Measurements from ENCODE around the gene DLGAP1.

Gene DLGAP1

DNA sequence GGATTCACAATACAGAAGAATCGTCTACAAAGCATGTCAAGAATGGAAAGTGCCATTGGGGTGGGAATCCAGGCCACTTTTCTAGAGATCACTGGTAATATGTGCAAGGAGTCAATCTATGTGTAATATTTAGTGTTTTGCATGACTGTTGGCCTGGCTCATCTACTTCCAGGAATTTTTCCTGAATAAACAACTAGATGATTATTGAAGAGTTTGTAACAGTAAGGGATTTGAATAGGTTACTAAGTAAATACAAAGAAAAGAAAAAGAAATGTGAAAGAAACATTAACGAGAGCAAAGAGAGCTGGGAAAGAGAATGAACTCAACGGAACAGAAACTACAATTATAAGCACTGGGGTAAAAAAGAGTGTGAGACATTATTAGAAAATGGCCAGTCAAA, 599.1 kb downstream of the DLGAP1 start (continued):
- TF ChIP-seq, protein P1, sequence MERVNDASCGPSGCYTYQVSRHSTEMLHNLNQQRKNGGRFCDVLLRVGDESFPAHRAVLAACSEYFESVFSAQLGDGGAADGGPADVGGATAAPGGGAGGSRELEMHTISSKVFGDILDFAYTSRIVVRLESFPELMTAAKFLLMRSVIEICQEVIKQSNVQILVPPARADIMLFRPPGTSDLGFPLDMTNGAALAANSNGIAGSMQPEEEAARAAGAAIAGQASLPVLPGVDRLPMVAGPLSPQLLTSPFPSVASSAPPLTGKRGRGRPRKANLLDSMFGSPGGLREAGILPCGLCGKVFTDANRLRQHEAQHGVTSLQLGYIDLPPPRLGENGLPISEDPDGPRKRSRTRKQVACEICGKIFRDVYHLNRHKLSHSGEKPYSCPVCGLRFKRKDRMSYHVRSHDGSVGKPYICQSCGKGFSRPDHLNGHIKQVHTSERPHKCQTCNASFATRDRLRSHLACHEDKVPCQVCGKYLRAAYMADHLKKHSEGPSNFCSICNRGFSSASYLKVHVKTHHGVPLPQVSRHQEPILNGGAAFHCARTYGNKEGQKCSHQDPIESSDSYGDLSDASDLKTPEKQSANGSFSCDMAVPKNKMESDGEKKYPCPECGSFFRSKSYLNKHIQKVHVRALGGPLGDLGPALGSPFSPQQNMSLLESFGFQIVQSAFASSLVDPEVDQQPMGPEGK (CRISPR knock-in tag; IDR thresholded peaks at IDR 0.05; ENCODE audit: borderline replicate concordance): no peak
- TF ChIP-seq ZFP30 (CRISPR knock-in tag; IDR thresholded peaks at IDR 0.05): no peak
- TF ChIP-seq, protein P2, sequence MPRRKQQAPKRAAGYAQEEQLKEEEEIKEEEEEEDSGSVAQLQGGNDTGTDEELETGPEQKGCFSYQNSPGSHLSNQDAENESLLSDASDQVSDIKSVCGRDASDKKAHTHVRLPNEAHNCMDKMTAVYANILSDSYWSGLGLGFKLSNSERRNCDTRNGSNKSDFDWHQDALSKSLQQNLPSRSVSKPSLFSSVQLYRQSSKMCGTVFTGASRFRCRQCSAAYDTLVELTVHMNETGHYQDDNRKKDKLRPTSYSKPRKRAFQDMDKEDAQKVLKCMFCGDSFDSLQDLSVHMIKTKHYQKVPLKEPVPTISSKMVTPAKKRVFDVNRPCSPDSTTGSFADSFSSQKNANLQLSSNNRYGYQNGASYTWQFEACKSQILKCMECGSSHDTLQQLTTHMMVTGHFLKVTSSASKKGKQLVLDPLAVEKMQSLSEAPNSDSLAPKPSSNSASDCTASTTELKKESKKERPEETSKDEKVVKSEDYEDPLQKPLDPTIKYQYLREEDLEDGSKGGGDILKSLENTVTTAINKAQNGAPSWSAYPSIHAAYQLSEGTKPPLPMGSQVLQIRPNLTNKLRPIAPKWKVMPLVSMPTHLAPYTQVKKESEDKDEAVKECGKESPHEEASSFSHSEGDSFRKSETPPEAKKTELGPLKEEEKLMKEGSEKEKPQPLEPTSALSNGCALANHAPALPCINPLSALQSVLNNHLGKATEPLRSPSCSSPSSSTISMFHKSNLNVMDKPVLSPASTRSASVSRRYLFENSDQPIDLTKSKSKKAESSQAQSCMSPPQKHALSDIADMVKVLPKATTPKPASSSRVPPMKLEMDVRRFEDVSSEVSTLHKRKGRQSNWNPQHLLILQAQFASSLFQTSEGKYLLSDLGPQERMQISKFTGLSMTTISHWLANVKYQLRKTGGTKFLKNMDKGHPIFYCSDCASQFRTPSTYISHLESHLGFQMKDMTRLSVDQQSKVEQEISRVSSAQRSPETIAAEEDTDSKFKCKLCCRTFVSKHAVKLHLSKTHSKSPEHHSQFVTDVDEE (CRISPR knock-in tag; IDR thresholded peaks at IDR 0.05): no peak
- TF ChIP-seq OSR1 (CRISPR knock-in tag; IDR thresholded peaks at IDR 0.05): no peak

DNA sequence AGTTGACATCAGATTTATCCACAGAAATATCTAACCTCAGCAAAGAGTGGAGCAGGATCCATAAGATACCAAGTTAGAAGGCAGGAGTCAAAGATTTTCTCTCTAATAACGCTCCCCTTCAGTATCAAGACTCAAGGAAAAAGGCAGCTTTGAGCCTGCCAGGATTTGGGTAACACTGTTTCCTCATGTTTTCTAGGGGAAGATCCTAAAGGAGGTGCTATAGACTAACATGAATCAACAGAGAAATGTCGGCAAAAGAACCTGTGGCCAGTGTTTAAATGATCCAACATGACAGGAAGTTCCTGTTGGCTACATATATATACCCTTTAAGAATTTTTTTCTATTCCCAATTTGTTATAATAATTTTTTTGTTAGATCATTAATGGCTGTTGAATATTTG, 602.8 kb downstream of the DLGAP1 start:
- no peak for ATAC-seq

DNA sequence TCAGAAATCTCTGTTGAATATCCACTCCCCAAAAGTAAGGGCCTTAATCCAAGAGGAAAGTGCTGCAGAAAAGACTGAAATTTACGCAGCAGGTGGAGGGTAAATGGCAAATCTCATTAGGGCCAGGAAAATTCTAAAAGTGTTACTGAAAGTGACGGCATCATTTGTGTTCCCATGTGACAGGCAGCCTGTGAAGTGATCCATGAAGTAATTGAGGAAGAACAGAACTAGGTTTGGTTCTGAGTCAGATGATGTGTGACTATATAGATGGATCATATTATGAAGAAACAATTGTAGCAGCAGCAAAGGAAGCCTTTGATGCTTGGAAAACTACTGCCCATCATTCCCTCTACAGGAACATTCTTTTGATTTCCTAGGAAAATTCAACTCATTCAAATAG, 603.9 kb downstream of the DLGAP1 start:
- ATAC-seq: no peak
- TF ChIP-seq, protein P3, sequence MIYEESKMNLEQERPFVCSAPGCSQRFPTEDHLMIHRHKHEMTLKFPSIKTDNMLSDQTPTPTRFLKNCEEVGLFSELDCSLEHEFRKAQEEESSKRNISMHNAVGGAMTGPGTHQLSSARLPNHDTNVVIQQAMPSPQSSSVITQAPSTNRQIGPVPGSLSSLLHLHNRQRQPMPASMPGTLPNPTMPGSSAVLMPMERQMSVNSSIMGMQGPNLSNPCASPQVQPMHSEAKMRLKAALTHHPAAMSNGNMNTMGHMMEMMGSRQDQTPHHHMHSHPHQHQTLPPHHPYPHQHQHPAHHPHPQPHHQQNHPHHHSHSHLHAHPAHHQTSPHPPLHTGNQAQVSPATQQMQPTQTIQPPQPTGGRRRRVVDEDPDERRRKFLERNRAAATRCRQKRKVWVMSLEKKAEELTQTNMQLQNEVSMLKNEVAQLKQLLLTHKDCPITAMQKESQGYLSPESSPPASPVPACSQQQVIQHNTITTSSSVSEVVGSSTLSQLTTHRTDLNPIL (CRISPR knock-in tag; IDR thresholded peaks at IDR 0.05; ENCODE audit: low read depth): no peak
- TF ChIP-seq, protein P4, sequence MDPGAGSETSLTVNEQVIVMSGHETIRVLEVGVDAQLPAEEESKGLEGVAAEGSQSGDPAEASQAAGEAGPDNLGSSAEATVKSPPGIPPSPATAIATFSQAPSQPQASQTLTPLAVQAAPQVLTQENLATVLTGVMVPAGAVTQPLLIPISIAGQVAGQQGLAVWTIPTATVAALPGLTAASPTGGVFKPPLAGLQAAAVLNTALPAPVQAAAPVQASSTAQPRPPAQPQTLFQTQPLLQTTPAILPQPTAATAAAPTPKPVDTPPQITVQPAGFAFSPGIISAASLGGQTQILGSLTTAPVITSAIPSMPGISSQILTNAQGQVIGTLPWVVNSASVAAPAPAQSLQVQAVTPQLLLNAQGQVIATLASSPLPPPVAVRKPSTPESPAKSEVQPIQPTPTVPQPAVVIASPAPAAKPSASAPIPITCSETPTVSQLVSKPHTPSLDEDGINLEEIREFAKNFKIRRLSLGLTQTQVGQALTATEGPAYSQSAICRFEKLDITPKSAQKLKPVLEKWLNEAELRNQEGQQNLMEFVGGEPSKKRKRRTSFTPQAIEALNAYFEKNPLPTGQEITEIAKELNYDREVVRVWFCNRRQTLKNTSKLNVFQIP (CRISPR knock-in tag; IDR thresholded peaks at IDR 0.05; ENCODE audit: borderline replicate concordance, low read depth): no peak
- TF ChIP-seq ZFP30 (CRISPR knock-in tag; IDR thresholded peaks at IDR 0.05): no peak
- no peak for TF ChIP-seq TOX (CRISPR knock-in tag; IDR thresholded peaks at IDR 0.05; ENCODE audit: borderline replicate concordance)
- TF ChIP-seq GLIS3 (CRISPR knock-in tag; IDR thresholded peaks at IDR 0.05): no peak
- TF ChIP-seq ZFP3 (CRISPR knock-in tag; IDR thresholded peaks at IDR 0.05): no peak
- no peak for TF ChIP-seq CSDC2 (CRISPR knock-in tag; IDR thresholded peaks at IDR 0.05)

More for the DNA sequence above, 602.8 kb downstream of the DLGAP1 start:
- TF ChIP-seq GLIS3 (CRISPR knock-in tag; IDR thresholded peaks at IDR 0.05): no peak
- TF ChIP-seq, protein P2 (CRISPR knock-in tag; IDR thresholded peaks at IDR 0.05): no peak
- TF ChIP-seq OSR1 (CRISPR knock-in tag; IDR thresholded peaks at IDR 0.05): no peak
- no peak for TF ChIP-seq ZC3H10 (CRISPR knock-in tag; IDR thresholded peaks at IDR 0.05)
- no peak for TF ChIP-seq ZFP3 (CRISPR knock-in tag; IDR thresholded peaks at IDR 0.05)
- no peak for TF ChIP-seq PPARA (CRISPR knock-in tag; IDR thresholded peaks at IDR 0.05; ENCODE audit: borderline replicate concordance)
- no peak for TF ChIP-seq ZNF70 (CRISPR knock-in tag; IDR thresholded peaks at IDR 0.05)
- no peak for TF ChIP-seq RARB (CRISPR knock-in tag; IDR thresholded peaks at IDR 0.05)
- TF ChIP-seq, protein P5, sequence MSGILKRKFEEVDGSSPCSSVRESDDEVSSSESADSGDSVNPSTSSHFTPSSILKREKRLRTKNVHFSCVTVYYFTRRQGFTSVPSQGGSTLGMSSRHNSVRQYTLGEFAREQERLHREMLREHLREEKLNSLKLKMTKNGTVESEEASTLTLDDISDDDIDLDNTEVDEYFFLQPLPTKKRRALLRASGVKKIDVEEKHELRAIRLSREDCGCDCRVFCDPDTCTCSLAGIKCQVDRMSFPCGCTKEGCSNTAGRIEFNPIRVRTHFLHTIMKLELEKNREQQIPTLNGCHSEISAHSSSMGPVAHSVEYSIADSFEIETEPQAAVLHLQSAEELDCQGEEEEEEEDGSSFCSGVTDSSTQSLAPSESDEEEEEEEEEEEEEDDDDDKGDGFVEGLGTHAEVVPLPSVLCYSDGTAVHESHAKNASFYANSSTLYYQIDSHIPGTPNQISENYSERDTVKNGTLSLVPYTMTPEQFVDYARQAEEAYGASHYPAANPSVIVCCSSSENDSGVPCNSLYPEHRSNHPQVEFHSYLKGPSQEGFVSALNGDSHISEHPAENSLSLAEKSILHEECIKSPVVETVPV (CRISPR knock-in tag; IDR thresholded peaks at IDR 0.05): no peak
- TF ChIP-seq CSDC2 (CRISPR knock-in tag; IDR thresholded peaks at IDR 0.05): no peak
- TF ChIP-seq ZNF8 (CRISPR knock-in tag; IDR thresholded peaks at IDR 0.05): no peak
- no peak for TF ChIP-seq ISL1 (CRISPR knock-in tag; IDR thresholded peaks at IDR 0.05)
- TF ChIP-seq ARNTL (CRISPR knock-in tag; IDR thresholded peaks at IDR 0.05; ENCODE audit: borderline replicate concordance, low read depth): no peak
- TF ChIP-seq, protein P4 (CRISPR knock-in tag; IDR thresholded peaks at IDR 0.05; ENCODE audit: borderline replicate concordance, low read depth): no peak
- no peak for TF ChIP-seq TCF4 (CRISPR knock-in tag; IDR thresholded peaks at IDR 0.05; ENCODE audit: borderline replicate concordance)
- TF ChIP-seq, protein P3 (CRISPR knock-in tag; IDR thresholded peaks at IDR 0.05; ENCODE audit: low read depth): no peak
- no peak for TF ChIP-seq ESRRG (CRISPR knock-in tag; IDR thresholded peaks at IDR 0.05)

Data from SK-N-SH treated with all-trans-retinoic acid at 6 μM for 48 hours (cell line).